ENCODE data around the gene NTNG1.
A peak's percentile ranks its signal among the peaks of the same experiment; 100 is the strongest.
"Not testable (repeated sequence)": the region's sequence is repeated elsewhere in the genome, so short reads cannot be mapped to it uniquely, and the experiment has no call there.

NTNG1 gene

DNA sequence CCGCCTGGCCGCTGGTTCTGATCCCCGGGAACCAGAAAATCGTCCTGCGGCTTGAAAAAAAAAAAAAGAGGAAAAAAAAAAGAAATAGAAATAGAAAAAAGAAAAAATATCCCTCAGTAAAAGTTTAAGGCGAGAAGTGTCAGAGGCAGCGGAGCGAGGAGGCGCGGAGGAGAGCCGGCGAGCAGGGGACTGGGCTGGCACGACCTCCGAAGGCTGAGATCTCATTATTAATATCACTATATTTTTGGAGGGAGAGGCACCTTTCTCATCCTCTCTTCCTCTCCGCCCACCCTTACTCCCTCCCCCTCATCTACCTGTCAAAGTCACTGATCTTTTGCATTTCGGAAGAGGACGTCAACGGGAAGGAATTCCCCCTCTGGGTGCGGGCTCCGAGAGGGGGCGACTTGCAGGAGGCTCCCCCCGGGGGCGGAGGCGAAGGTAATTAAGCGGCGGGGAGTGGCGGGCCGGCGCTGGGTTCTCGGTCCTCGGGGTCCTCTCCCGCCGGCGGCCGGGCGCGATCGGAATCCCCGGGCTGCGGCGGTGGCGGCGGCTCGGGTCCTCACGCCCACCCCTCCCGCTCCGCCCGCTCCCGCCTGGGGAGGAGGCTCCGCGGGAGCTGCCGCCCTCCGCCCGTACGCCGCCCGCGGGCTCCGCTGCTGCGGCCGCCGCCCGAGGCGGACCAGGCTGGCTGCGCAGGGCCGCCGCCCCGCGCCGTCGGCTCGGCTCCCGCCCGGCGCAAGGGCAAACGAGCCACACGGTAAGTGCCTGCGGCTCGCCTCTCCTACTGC, at the start of gene NTNG1:
NTNG1 (plus strand) TSS at position 337 of the 788 bp plus-strand sequence.
- in situ Hi-C loops (cut with MboI; ENCODE audit: low sequenced_read_pairs, unreplicated experiment), result no loop called here
- TF ChIP-seq, protein P1, sequence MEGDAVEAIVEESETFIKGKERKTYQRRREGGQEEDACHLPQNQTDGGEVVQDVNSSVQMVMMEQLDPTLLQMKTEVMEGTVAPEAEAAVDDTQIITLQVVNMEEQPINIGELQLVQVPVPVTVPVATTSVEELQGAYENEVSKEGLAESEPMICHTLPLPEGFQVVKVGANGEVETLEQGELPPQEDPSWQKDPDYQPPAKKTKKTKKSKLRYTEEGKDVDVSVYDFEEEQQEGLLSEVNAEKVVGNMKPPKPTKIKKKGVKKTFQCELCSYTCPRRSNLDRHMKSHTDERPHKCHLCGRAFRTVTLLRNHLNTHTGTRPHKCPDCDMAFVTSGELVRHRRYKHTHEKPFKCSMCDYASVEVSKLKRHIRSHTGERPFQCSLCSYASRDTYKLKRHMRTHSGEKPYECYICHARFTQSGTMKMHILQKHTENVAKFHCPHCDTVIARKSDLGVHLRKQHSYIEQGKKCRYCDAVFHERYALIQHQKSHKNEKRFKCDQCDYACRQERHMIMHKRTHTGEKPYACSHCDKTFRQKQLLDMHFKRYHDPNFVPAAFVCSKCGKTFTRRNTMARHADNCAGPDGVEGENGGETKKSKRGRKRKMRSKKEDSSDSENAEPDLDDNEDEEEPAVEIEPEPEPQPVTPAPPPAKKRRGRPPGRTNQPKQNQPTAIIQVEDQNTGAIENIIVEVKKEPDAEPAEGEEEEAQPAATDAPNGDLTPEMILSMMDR (IDR thresholded peaks at IDR 0.05; ENCODE audit: borderline replicate concordance, control extremely low read depth, extremely low read depth, insufficient read depth, missing control alignments), result no peak
- DNase-seq (ENCODE audit: low spot score), result peak; percentile 75

DNA sequence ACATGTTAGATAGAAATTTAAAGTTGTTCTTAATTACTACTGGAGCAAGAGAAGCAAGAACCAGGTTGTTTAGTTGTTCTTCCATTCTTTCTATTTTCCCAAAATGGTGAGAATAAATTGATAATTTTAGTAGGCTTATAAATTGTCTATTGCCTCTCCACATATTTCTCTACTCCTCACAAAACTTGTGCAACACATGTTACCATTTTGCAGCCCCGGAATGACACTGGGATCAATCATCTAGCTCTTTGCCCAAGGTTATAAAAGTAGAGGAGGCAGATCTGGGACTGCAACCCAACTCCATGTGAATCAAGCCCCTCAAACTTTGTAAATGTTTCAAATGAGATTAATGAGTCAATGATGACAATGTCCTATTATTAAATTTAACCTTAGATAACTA, 49.4 kb upstream of the NTNG1 start:
- in situ Hi-C loops (cut with MboI; ENCODE audit: low sequenced_read_pairs, unreplicated experiment), result no loop called here
- no peak for DNase-seq (ENCODE audit: low spot score)
- TF ChIP-seq, protein P1 (IDR thresholded peaks at IDR 0.05; ENCODE audit: borderline replicate concordance, control extremely low read depth, extremely low read depth, insufficient read depth, missing control alignments), result no peak

DNA sequence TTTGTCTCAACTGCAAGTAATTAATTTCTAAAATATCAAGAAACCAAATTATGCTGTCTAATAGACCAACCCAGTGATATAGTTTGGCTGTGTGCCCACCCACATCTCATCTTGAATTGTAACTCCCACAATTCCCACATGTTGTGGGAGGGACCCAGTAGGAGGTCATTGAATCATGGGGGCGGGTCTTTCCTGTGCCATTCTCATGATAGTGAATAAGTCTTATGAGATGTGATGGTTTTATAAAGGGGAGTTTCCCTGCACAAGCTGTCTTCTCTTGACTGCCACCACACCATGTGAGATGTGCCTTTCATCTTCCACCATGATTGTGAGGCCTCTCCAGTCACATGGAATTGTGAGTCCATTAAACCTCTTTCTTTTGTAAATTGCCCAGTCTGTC, 47.4 kb upstream of the NTNG1 start:
- DNase-seq (ENCODE audit: low spot score); in situ Hi-C loops (cut with MboI; ENCODE audit: low sequenced_read_pairs, unreplicated experiment): not testable (repeated sequence)

DNA sequence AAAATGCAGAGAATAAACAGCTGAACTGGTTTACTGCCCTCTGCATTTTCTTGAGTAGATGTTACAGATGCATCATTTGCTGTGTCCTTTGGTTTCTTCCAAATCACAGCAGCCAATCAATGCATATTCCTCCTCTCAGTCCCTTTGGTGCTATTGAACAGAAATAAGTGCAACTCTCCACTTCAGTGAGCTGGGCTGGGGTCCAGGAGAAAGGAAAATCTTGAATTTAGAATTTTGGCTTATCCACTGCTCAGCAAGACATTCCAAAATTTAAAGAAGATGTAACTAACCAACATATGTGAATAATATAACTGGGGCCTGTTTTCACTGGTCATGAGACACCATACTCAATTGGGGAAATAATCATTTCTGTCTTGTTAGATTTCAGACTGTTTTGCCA, 45.2 kb upstream of the NTNG1 start:
- no peak for DNase-seq (ENCODE audit: low spot score)

DNA sequence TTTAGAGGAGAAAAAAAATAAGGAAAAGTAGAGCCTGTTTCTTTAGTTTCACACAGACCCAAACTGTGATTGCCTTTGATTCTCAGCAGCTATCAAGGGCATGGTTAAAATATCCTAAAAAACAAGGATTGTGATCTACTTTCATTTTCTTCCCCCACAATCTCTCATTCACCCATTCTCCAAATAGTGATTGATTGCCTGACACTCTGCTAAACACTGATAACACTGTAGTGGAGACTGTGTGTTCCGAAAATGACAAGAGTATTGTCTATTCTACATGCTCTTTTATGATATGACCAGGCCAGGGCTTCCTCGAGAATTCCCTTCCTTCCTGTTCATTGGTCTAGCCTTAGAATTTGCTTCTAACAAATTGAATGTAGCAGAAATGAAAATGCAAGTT, 44.1 kb upstream of the NTNG1 start:
- TF ChIP-seq, protein P1 (IDR thresholded peaks at IDR 0.05; ENCODE audit: borderline replicate concordance, control extremely low read depth, extremely low read depth, insufficient read depth, missing control alignments), result no peak
- in situ Hi-C loops (cut with MboI; ENCODE audit: low sequenced_read_pairs, unreplicated experiment), result no loop called here
- DNase-seq (ENCODE audit: low spot score), result no peak

More for the DNA sequence above, 45.2 kb upstream of the NTNG1 start:
- in situ Hi-C loops (cut with MboI; ENCODE audit: low sequenced_read_pairs, unreplicated experiment), result no loop called here
- TF ChIP-seq, protein P1 (IDR thresholded peaks at IDR 0.05; ENCODE audit: borderline replicate concordance, control extremely low read depth, extremely low read depth, insufficient read depth, missing control alignments), result no peak

DNA sequence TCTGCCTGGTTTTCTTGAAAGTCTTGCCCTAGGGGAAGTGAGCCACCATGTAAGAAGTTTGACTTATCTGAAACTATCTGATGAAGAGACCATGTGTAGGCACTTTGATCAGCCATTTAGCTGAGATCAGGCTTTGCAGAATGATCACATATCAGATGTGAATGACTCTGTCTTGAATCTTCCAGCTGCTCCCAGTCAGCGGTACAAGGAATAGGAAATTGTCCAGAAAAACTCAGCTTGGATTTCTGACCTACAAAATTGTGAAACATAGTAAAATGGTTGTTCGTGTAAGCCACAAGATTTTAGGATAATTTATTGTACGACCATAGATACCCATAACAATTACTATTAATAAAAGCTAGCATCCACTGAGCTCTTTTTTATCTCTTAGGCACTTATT, 41.9 kb upstream of the NTNG1 start:
- DNase-seq (ENCODE audit: low spot score), result no peak

More for the DNA sequence above, 41.9 kb upstream of the NTNG1 start:
- in situ Hi-C loops (cut with MboI; ENCODE audit: low sequenced_read_pairs, unreplicated experiment), result no loop called here
- TF ChIP-seq, protein P1 (IDR thresholded peaks at IDR 0.05; ENCODE audit: borderline replicate concordance, control extremely low read depth, extremely low read depth, insufficient read depth, missing control alignments), result no peak

All from GM13976 (cell line).